IMR-90 (cell line): Measurements from ENCODE around the gene CLDN9. TPM values are rescaled to one million over a fixed set of nuclear protein-coding genes. Genes with fewer than 3 reads are reported as not detected.

Experiments
- ATAC-seq: fragments of 200-7000 bp; cut with Tn5 transposase; 2 replicates; pipeline ENCODE4 v1.9.1; 2020; ENCODE audit warnings: low read depth, mild to moderate bottlenecking, moderate library complexity
- BruUV-seq: library from RNA; stranded (reverse); fragments of 400-500 nt; replicated peaks from 2 replicates; lab custom pipeline; 2021; lab: Mats Ljungman, UMichigan
- CTCF ChIA-PET: fragments of 300-600 bp; formaldehyde crosslinking; extraction: SDS; loops from one replicate; lab custom pipeline; 2021; ENCODE audit warnings: antibody characterized with exemption; lab: Yijun Ruan, JAX
- POLR2A ChIA-PET: fragments of 300-600 bp; sonication (Branson Sonifier 250); formaldehyde crosslinking; loops from one replicate; lab custom pipeline; 2022; ENCODE audit warnings: antibody characterized with exemption; ENCODE audit not compliant: unreplicated experiment; lab: Charles Lee
- DNase-seq: peaks from one replicate; pipeline ENCODE4 v3.0.0; 2013
- H2AFZ ChIP-seq: replicated peaks from 2 replicates; pipeline ENCODE3; 2013; ENCODE audit warnings: low read length, mild to moderate bottlenecking; ENCODE audit not compliant: poor library complexity
- H2AK5ac ChIP-seq: 2 replicates; pipeline ENCODE4 v1.6.1; 2013; ENCODE audit warnings: low read depth, low read length, inconsistent platforms
- H2AK9ac ChIP-seq: replicated peaks from 2 replicates; pipeline ENCODE3; 2013; ENCODE audit warnings: mild to moderate bottlenecking, low read depth, low read length, moderate library complexity; ENCODE audit not compliant: poor library complexity
- H2BK120ac ChIP-seq: 2 replicates; pipeline ENCODE4 v1.6.1; 2013; ENCODE audit warnings: low read depth, low read length, inconsistent platforms
- H2BK15ac ChIP-seq: 3 replicates; pipeline ENCODE4 v1.6.1; 2013; ENCODE audit warnings: low read depth, low read length, inconsistent platforms
- H2BK20ac ChIP-seq: 2 replicates; pipeline ENCODE4 v1.6.1; 2013; ENCODE audit warnings: low read depth, mild to moderate bottlenecking, inconsistent platforms, low read length, moderate library complexity
- H2BK5ac ChIP-seq: 2 replicates; pipeline ENCODE4 v1.6.1; 2013; ENCODE audit warnings: mild to moderate bottlenecking, low read depth, low read length, inconsistent platforms; ENCODE audit not compliant: poor library complexity, severe bottlenecking
- H3K14ac ChIP-seq: replicated peaks from 2 replicates; pipeline ENCODE4 v1.6.1; 2013; ENCODE audit warnings: low read depth, low read length, inconsistent platforms
- H3K18ac ChIP-seq: 2 replicates; pipeline ENCODE4 v1.6.1; 2013; ENCODE audit warnings: low read depth, low read length, control low read depth
- H3K23ac ChIP-seq: 2 replicates; pipeline ENCODE4 v1.6.1; 2013; ENCODE audit warnings: low read depth, low read length, inconsistent platforms
- H3K27ac ChIP-seq: 2 replicates; pipeline ENCODE4 v1.5.1; 2013; ENCODE audit warnings: mild to moderate bottlenecking, control low read depth, low read length; ENCODE audit not compliant: insufficient read depth
- H3K27me3 ChIP-seq: 2 replicates; pipeline ENCODE4 v1.6.1; 2013; ENCODE audit warnings: low read length; ENCODE audit not compliant: control insufficient read depth, insufficient read depth
- H3K36me3 ChIP-seq: 2 replicates; pipeline ENCODE4 v1.6.1; 2013; ENCODE audit warnings: low read length, mixed read lengths; ENCODE audit not compliant: control insufficient read depth, insufficient read depth
- H3K4ac ChIP-seq: 2 replicates; pipeline ENCODE4 v1.6.1; 2013; ENCODE audit warnings: low read depth, low read length, inconsistent platforms
- H3K4me1 ChIP-seq: 2 replicates; pipeline ENCODE4 v1.6.1; 2013; ENCODE audit warnings: low read length, mixed read lengths; ENCODE audit not compliant: control insufficient read depth, insufficient read depth
- H3K4me2 ChIP-seq: 2 replicates; pipeline ENCODE4 v1.6.1; 2013; ENCODE audit warnings: low read depth, mild to moderate bottlenecking, control low read depth, low read length, moderate library complexity
- H3K4me3 ChIP-seq: 2 replicates; pipeline ENCODE4 v1.5.1; 2013; ENCODE audit warnings: low read depth, mild to moderate bottlenecking, control low read depth, low read length, moderate library complexity; ENCODE audit not compliant: insufficient read depth
- H3K56ac ChIP-seq: 2 replicates; pipeline ENCODE4 v1.6.1; 2013; ENCODE audit warnings: low read length, inconsistent platforms; ENCODE audit not compliant: insufficient read depth; ENCODE audit errors: extremely low read depth
- H3K79me1 ChIP-seq, 2 experiments: 2 replicates each; pipeline ENCODE4 v1.6.1; 2013; ENCODE audit warnings: low read length in 2 of 2, inconsistent platforms in 1 of 2, low read depth in 1 of 2
- H3K9ac ChIP-seq: 2 replicates; pipeline ENCODE4 v1.6.1; 2013; ENCODE audit warnings: low read depth, low read length, control low read depth
- H3K9me1 ChIP-seq: 2 replicates; pipeline ENCODE4 v1.6.1; 2013; ENCODE audit warnings: low read length, inconsistent platforms; ENCODE audit not compliant: insufficient read depth
- H3K9me3 ChIP-seq: 2 replicates; pipeline ENCODE4 v1.6.1; 2013; ENCODE audit warnings: low read length; ENCODE audit not compliant: control insufficient read depth, insufficient read depth
- H4K20me1 ChIP-seq: 2 replicates; pipeline ENCODE4 v1.6.1; 2013; ENCODE audit warnings: low read length, inconsistent platforms; ENCODE audit not compliant: insufficient read depth
- H4K5ac ChIP-seq: 2 replicates; pipeline ENCODE4 v1.6.1; 2013; ENCODE audit warnings: mild to moderate bottlenecking, low read depth, low read length, control low read depth
- H4K8ac ChIP-seq, 2 experiments: 2 replicates each; pipeline ENCODE4 v1.6.1; 2013; ENCODE audit warnings: low read depth in 2 of 2, low read length in 2 of 2, control low read depth in 1 of 2, inconsistent platforms in 1 of 2
- H4K91ac ChIP-seq: 2 replicates; pipeline ENCODE4 v1.6.1; 2013; ENCODE audit warnings: low read depth, low read length, inconsistent platforms; ENCODE audit not compliant: insufficient read depth
- CTCF ChIP-seq: conservative IDR thresholded peaks from 2 replicates; pipeline ENCODE4 v1.5.1; 2012; ENCODE audit warnings: mild to moderate bottlenecking, low read depth, low read length, improper control_type of control experiment
- USF2 ChIP-seq: fragments of 150-350 bp; IDR thresholded peaks from 2 replicates; pipeline ENCODE4 v1.6.1; 2017; ENCODE audit warnings: mild to moderate bottlenecking, antibody characterized with exemption, low read length, low read depth
- WGBS, 2 experiments: methylation state at CpG; one replicate each; pipeline versions ENCODE4 v1.1.5 to v1.1.7; 2013; ENCODE audit warnings: missing lambda C conversion rate in 2 of 2; ENCODE audit not compliant: insufficient read length in 1 of 2; ENCODE audit errors: extremely low coverage in 2 of 2; 5-methylcytosine and 5-hydroxymethylcytosine counted together
- dilution Hi-C: fragments of 300-500 bp; cut with HindIII; formaldehyde crosslinking; loops from one replicate; pipeline ENCODE4 v1.14.3; 2018; ENCODE audit warnings: low sequenced_read_pairs; ENCODE audit not compliant: unreplicated experiment
- in situ Hi-C: fragments of 300-500 bp; cut with MboI; formaldehyde crosslinking; loops from 3 replicates; pipeline ENCODE4 v1.14.3; 2019; ENCODE audit warnings: low sequenced_read_pairs, inconsistent platforms, mixed read lengths
- intact Hi-C: fragments of 100-400 bp; cut with micrococcal nuclease; formaldehyde crosslinking; loops from 2 replicates; pipeline ENCODE4 v1.10.0; 2022
- polyA plus RNA-seq, 3 experiments: library from polyadenylated mRNA; depleted of rRNA; stranded (reverse); fragments of >200 nt; gene quantifications; 2 replicates each; pipeline ENCODE4 v1.2.3, GENCODE V29; 2012; ENCODE audit warnings: low replicate concordance in 1 of 3
- total RNA-seq: library from RNA; depleted of rRNA; stranded (reverse); fragments of >200 nt; gene quantifications from 2 replicates; pipeline ENCODE4 v1.2.3, GENCODE V29; 2012

The CLDN9 gene
- total and polyA plus RNA-seq, 2 of the 4 experiments (the other 2 are of a cell fraction), result 0.05 TPM; not detected in 1

- POLR2A ChIA-PET, result no interaction called here
- no peak overlapping the region for H4K5ac ChIP-seq
- DNase-seq, result no peak
Observed at GRCh38 chr16:3017344-3017743, 4.6 kb downstream of the CLDN9 start.

More at GRCh38 chr16:3017344-3017743, 4.6 kb downstream of the CLDN9 start:
- peak overlapping the region; percentile 42 for H2AK9ac ChIP-seq
- H3K27me3 ChIP-seq, result peaks cover 22% of the 10 kb centered on the region
- H3K79me1 ChIP-seq, result peaks cover 0 to 11% of the 10 kb centered on the region in 2 experiments; a peak in 2 of 4 replicates
- no peak overlapping the region for H2BK20ac ChIP-seq
- no peak overlapping the region for H2BK15ac ChIP-seq
- dilution Hi-C loops (no loop called here), in situ Hi-C loops (no loop called here), intact Hi-C loops (no loop called here)
- no peaks in the 10 kb centered on the region for H3K9me3 ChIP-seq
- no peak overlapping the region for H4K8ac ChIP-seq
- H2BK5ac ChIP-seq, result no peak overlapping the region
- no peak overlapping the region for H3K18ac ChIP-seq
- no peak overlapping the region for H3K4me3 ChIP-seq
- H4K20me1 ChIP-seq, result peaks cover 22% of the 10 kb centered on the region
- H3K14ac ChIP-seq, result no peak overlapping the region
- H2BK120ac ChIP-seq, result no peak overlapping the region
- H3K56ac ChIP-seq, result no peak overlapping the region
- H3K4ac ChIP-seq, result no peak overlapping the region
- no peak overlapping the region for H3K27ac ChIP-seq
- no peak overlapping the region for H3K9ac ChIP-seq
- H3K23ac ChIP-seq, result no peak overlapping the region
- TF ChIP-seq CTCF, result no peak
- TF ChIP-seq USF2, result no peak
- H3K9me1 ChIP-seq, result no peaks in the 10 kb centered on the region
- H2AFZ ChIP-seq, result no peak overlapping the region
- CTCF ChIA-PET, result no interaction called here
- WGBS, 2 experiments, result 50% methylated on average over 5 of the region's 20 CpGs; no CpG with 5 or more reads in 1 of the 2 experiments
- no peak for ATAC-seq
- BruUV-seq, result no TSS peak
- H2AK5ac ChIP-seq, result no peak overlapping the region
- H3K4me1 ChIP-seq, result peaks cover 3% of the 10 kb centered on the region; the same call in 1 of the 2 replicates
- H3K4me2 ChIP-seq, result no peak overlapping the region
- peaks cover 5% of the 10 kb centered on the region for H3K36me3 ChIP-seq
- no peak overlapping the region for H4K91ac ChIP-seq
